22Rv1 (cell line): ENCODE measurements around the gene POFUT2.
"Not testable (repeated sequence)": the region's sequence is repeated elsewhere in the genome, so short reads cannot be mapped to it uniquely, and the experiment has no call there.

Experiments
- H3K27ac ChIP-seq: fragments of 450-650 bp; 2 replicates; pipeline ENCODE4 v1.5.1; 2017
- ZFX ChIP-seq: fragments of 450-650 bp; IDR thresholded peaks from 2 replicates; pipeline ENCODE4 v1.6.1; 2017; ENCODE audit warnings: antibody characterized with exemption, borderline replicate concordance
- TF ChIP-seq, protein P1 (sequence below): fragments of 450-650 bp; IDR thresholded peaks from 2 replicates; pipeline ENCODE4 v1.5.1; 2017; ENCODE audit warnings: mild to moderate bottlenecking

The POFUT2 gene

DNA sequence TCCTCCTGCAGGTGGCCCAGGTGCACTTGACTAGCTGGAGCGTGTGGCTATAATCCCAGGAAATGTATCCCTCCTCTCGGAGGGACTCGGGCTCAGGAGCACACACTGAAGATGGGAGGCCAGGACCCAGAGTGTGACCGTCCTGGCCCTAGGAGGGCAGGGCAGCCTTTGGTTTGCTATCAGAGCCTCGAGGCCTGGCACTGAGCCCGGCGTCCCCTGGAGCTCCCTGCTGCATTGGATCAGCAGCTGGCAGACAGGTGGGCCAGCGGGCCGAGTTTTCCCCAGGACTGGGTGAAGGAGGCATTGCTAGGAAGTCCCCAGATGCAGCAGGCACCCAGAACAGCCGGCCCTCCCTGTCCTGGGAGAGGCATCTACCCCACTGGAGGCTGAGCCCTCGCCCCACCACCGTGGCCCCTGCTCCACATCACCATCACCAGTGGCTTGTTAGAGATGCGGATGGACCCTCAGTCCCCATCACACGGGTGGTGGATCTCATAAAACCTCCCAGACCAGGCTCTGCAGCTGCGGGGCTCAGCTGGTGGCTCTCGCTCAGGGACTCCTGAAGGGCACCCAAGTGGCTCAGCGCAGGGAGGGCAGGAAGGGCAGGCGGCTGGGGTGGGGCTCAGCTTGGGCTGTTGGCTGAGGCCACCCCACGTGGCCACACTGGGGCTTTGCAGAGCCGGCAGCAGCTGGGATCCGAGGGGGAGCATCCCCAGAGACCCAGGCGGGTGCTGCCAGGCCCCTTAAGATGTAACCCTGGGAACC is 32.7 kb upstream of the POFUT2 start:
- no peak for TF ChIP-seq ZFX
- TF ChIP-seq, protein P1, sequence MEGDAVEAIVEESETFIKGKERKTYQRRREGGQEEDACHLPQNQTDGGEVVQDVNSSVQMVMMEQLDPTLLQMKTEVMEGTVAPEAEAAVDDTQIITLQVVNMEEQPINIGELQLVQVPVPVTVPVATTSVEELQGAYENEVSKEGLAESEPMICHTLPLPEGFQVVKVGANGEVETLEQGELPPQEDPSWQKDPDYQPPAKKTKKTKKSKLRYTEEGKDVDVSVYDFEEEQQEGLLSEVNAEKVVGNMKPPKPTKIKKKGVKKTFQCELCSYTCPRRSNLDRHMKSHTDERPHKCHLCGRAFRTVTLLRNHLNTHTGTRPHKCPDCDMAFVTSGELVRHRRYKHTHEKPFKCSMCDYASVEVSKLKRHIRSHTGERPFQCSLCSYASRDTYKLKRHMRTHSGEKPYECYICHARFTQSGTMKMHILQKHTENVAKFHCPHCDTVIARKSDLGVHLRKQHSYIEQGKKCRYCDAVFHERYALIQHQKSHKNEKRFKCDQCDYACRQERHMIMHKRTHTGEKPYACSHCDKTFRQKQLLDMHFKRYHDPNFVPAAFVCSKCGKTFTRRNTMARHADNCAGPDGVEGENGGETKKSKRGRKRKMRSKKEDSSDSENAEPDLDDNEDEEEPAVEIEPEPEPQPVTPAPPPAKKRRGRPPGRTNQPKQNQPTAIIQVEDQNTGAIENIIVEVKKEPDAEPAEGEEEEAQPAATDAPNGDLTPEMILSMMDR, result no peak
- no peak overlapping the region for H3K27ac ChIP-seq

GRCh38 chr21:45319461-45320211 is 31.9 kb upstream of the POFUT2 start:
- no peak overlapping the region for H3K27ac ChIP-seq

GRCh38 chr21:45318556-45319404 is 31.1 kb upstream of the POFUT2 start:
- no peak overlapping the region for H3K27ac ChIP-seq

More at GRCh38 chr21:45319461-45320211, 31.9 kb upstream of the POFUT2 start:
- no peak for TF ChIP-seq ZFX
- TF ChIP-seq, protein P1, result no peak

GRCh38 chr21:45318146-45318555 is 30.5 kb upstream of the POFUT2 start:
- TF ChIP-seq, protein P1, result no peak
- TF ChIP-seq ZFX, result no peak
- no peak overlapping the region for H3K27ac ChIP-seq

More at GRCh38 chr21:45318556-45319404, 31.1 kb upstream of the POFUT2 start:
- TF ChIP-seq, protein P1, result no peak
- TF ChIP-seq ZFX, result no peak

DNA sequence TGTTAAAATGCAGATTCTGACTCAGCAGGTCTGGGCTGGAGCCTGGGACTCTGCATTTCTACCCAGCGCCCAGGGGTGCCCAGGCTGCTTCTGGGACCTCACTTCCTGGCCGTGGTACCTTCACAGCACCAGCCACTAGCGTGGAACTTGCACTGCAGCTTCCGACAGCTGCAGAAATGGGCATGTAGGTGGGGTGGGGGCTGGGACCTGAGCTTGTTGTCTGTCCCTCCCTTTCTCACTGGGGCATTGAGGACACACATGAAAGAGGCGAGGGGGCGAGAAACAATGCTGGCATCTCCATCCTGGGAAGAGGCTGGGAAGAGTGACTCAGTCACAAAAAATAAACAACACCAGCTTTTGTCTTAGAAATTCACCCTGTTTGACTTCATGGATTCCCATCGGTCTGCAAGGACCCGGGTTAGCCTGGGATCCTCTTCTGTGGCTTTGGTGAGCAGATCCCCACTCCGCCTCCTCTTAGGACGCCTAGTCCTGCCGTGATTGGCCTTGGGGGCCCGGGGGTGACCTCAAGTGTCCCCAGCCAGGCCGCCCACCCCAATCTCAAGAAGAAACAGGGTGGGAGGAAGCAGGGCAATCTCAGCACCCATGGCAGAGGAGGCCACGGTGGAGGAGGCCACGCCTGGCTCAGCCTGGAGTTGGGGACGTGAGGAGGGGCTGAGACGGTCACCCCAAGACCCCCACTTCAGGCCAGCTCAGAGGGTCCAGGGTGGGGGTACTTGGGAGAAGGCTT is 29.9 kb upstream of the POFUT2 start:
- no peak overlapping the region for H3K27ac ChIP-seq

GRCh38 chr21:45316871-45317397 is 29.2 kb upstream of the POFUT2 start:
- TF ChIP-seq ZFX, result no peak
- TF ChIP-seq, protein P1, result no peak
- no peak overlapping the region for H3K27ac ChIP-seq

More for the DNA sequence above, 29.9 kb upstream of the POFUT2 start:
- TF ChIP-seq, protein P1, result no peak
- no peak for TF ChIP-seq ZFX

DNA sequence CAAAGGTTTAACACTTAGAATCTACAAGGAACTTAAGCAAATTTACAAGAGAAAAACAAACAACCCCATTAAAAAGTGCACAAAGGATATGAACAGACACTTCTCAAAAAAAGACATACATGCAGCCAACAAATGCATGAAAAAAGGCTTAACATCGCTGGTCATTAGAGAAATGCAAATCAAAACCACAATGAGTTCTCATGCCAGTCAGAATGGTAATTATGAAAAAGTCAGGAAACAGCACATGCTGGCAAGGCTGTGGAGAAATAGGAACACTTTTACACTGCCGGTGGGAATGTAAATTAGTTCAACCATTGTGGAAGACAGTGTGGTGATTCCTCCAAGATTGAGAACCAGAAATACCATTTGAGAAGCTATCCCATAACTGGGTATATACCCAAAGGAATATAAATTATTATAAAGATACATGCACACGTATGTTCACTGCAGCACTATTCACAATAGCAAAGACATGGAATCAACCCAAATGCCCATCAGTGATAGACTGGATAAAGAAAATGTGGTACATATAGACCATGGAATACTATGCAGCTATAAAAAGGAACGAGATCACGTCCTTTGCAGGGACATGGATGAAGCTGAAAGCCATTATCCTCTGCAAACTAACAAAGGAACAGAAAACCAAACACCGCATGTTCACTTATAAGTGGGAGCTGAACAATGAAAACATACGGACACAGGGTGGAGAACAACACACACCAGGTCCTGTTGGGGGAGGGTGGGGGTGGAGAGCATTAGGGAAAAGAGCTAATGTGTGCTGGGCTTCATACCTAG is 28.2 kb upstream of the POFUT2 start:
- not testable (repeated sequence) for H3K27ac ChIP-seq
